SHP77 (cell line): ENCODE results near the gene DARS2.

ENCODE experiments used
- DNase-seq, 2 experiments: peaks; one replicate each; lab custom pipeline; 2025; lab: John Stamatoyannopoulos, UW

DARS2 gene

DNA sequence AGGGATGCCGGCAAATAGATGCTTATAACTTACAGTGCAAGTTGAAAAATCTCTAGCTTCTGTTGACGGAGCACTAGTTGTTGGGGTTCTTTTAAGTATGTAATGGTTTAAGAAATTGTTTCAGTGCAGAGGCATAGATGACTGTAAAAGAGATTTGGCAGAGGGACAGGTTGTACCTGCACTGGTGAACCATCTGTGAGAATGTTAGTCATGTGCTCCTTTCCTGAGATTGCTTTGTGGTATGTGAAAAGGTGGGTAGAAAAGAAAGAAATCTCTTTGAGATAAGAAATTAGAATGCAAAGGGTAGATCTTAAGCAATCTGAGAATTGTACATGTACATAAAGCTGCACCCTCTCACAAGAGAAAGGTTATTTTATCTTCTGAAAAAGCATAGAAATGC lies 63.2 kb downstream of the DARS2 start:
- no peak for DNase-seq

GRCh38 chr1:173888749-173889148 lies 64.3 kb downstream of the DARS2 start:
- DNase-seq: no peak

DNA sequence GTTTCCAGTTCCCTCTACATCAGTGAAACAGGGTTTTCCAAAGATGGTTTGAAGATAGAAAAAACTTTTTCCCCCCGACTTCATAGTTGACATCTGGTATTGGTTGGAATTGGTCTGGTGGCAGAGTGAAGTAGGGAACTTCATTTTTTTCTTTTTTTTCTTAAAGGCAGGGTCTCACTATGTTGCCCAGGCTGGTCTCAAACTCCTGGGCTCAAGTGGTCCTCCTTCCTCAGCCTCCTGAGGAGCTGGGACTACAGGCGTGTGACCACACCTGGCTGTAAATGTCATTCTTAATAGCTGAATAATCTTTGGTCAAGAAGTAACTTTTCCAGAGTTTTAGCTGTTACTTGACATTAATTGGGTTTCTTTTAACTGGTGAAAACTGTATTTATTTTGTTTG lies 65.4 kb downstream of the DARS2 start:
- DNase-seq: no peak

GRCh38 chr1:173893611-173894010 lies 69.1 kb downstream of the DARS2 start:
- DNase-seq: no peak

- DNase-seq: no peak
These were observed 69.7 kb downstream of the DARS2 start for GRCh38 chr1:173894189-173894588.

DNA sequence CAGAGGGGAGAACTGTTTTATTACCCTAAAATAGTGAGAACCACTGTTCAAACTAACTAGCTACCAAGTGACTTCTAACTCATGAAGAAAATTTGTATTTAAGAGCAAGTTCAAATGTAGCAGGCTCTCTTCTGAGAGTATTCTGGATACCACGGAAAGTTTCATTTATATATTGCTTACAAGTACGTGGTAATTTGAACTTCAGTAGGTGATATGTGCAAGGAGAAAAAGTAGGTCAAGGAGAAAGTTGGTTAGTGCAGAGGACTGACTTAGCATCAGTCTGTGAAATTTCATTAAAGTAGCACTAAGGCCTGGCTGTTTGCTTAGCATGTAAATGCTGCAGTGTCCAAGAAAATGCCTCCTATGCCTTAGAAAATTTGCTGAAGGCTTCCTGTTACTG lies 76.0 kb downstream of the DARS2 start:
- no peak for DNase-seq

DNA sequence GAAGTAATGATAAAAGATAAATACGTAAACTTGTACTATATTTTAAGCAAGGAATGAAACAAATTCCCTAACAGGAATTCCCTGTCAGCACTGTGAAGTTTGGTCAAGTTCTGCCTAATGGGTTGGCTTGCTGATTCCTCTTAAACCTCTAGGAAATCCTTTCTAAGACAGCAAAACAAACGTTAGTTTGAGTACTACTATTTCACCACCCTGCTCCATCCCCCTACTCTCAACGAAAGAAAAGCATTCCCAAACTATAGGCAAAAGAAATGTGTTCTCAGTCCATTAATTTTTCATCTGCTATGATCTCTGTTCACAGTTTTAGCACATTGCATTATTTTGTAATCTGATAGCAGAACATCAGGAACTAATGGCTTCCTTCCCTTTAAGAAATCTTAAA lies 76.5 kb downstream of the DARS2 start:
- no peak for DNase-seq

DNA sequence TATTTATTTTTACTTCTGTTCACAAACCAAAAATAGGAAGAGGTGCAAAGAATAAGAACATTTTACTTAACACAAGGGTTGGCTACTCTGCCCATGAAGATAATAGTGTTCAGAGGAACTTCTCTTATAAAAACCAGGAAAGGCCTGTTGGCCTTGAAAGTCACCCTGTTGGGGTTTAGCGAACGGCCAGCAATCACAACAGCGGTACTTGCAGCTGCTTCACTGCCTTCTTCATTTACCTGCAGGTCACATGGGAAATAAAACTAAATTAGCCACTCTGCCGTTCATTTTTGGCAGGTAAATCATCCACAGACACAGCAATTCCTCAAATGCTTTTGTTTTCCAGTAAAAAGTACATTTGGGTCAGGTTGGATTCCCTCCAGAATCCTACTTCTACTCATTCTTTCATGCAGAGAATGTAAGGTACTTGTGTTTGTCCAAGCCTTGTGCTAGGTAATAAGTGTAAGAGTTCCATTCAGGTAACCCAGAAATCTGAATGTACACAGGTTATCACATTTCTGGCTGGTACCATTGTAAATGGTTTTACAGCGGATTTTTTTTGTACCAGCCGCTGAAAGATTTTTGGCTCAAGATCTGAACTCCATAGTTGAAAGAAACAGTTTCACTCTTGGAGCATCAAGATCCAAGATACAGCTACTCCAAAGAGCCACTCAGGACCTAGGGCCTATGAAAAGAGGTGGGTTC lies 79.5 kb downstream of the DARS2 start:
- no peak for DNase-seq
